NCI-H1436 (cell line): Measurements from ENCODE around the gene CNTN4.
A peak's percentile ranks its signal among the peaks of the same experiment; 100 is the strongest.
"Not testable (repeated sequence)": the region's sequence is repeated elsewhere in the genome, so short reads cannot be mapped to it uniquely, and the experiment has no call there.

Experiments used
- DNase-seq: peaks from one replicate; lab custom pipeline; 2025; lab: John Stamatoyannopoulos, UW

Gene CNTN4

GRCh38 chr3:2517500-2518172 lies 419.0 kb downstream of the CNTN4 start:
- DNase-seq, result peak; percentile 13

- no peak for DNase-seq
Observed at GRCh38 chr3:2523281-2523836, 424.7 kb downstream of the CNTN4 start.

GRCh38 chr3:2525968-2526367 lies 427.3 kb downstream of the CNTN4 start:
- no peak for DNase-seq

DNA sequence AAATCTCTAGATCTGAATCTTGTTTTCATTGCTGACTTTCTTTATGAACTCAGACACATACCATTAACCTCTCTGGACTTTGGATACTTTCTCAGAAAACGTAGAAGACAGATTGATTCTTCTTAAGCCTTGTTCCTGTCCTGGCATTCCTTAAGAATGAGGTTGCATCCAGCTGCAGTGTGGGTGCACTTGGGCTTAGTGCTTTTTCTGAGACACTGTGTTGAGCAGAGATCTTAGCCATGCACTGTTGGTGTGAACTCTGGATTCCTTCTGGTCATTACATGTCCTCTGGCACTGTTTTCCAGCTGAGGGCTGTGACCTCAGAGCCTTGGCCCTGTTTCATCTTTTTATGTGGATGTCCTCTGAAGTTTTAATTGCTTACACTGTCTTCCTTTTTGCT lies 428.3 kb downstream of the CNTN4 start:
- no peak for DNase-seq

GRCh38 chr3:2527328-2527727 lies 428.7 kb downstream of the CNTN4 start:
- not testable (repeated sequence) for DNase-seq

GRCh38 chr3:2534767-2535166 lies 436.1 kb downstream of the CNTN4 start:
- not testable (repeated sequence) for DNase-seq

- no peak for DNase-seq
Observed at GRCh38 chr3:2535206-2535605, 436.5 kb downstream of the CNTN4 start.

DNA sequence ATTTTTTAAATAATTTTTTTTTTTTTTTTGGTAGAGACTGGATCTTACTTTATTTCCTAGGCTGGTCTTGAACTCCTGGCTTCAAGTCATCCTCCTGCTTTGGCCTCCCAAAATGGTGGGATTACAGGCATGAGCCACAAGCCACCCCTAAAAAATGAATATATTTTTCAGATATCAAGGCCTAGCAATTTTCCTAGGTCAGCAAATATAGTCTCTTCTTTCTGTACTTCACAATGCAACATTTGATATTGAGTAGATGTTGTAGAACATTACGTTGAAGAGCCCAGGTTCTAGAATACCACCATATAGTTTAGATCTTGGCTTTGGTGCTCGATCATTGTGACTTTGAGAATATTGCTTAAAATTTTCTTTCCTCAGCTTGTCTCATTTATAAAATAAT lies 437.9 kb downstream of the CNTN4 start:
- no peak for DNase-seq

DNA sequence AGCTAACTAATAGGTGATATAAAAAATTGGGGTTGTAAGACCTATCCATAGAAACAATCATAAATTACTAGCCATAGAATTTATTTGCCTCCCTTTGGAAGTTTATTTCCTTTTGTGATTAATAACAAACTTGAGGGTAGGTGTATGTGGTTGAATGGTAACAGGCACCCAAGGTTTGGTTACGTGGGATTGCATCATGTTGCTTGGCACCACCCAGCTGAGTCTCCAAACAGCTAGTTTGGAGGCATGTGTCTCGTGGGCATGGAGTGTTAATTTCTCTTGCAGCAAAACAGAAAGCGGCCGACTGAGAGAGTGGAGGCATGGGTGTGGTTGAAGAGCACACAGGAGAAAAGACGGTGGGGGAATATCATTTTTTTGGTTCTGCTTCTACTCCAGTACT lies 441.4 kb downstream of the CNTN4 start:
- DNase-seq, result no peak

DNA sequence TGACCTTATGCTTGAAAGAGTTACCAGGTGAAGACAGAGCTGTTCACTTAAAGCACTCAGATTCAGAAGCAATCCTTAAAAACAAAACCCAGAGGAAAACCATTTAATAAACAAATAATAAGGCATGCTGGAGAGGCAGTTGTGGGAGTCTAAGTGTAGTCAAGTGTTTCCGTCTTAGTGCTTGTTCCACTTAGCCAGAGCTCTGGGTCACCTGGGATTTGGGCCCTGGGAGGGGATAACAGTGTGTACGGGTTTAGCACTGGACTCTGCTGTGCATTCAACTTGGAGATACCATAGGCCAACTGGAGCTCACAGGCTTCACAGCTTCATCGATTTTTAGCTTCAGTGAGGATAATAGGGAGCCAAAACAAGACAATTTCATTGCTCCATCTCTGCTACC lies 444.6 kb downstream of the CNTN4 start:
- DNase-seq, result peak; percentile 55

- no peak for DNase-seq
Observed at GRCh38 chr3:2544212-2544611, 445.5 kb downstream of the CNTN4 start.

DNA sequence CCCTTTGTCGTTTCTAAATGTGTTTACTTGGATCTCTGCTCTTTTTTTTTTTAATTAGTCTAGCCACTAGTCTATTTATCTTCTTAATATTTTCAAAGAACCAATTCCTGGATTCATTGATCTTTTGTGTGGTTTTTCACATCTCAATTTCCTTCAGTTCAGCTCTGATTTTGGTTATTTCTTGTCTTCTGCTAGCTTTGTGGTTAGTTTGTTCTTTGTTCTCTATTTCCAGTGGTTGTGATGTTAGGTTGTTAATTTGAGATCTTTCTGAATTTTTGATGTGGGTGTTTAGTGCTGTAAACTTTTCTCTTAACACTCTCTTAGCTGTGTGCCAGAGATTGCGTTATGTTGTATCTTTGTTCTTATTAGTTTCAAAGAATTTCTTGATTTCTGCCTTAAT lies 446.1 kb downstream of the CNTN4 start:
- DNase-seq, result no peak

- no peak for DNase-seq
Observed at GRCh38 chr3:2547049-2547448, 448.4 kb downstream of the CNTN4 start.

GRCh38 chr3:2554656-2555055 lies 456.0 kb downstream of the CNTN4 start:
- DNase-seq, result no peak

GRCh38 chr3:2558796-2559195 lies 460.1 kb downstream of the CNTN4 start:
- DNase-seq, result no peak

- DNase-seq, result no peak
Observed at GRCh38 chr3:2567451-2567850, 468.8 kb downstream of the CNTN4 start.

DNA sequence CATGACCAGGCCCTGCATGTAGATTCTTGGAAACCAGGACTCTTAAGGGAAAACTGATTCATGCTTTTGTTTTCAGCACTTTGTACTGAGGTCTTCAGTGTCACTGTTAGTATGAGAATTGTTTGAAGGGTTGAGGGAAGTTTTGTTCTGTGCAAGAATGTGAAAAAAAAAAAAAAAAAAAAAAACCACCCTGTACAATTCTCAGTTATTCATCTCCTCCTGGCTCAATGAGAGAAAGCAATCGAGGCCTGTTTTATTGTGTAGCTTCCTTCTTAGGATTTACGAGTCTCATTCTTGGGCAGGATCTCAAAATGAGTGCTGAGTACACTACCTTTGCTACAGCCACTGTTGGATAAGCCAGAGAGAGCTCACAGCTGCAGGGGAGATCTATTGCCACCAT lies 469.5 kb downstream of the CNTN4 start:
- DNase-seq, result no peak

GRCh38 chr3:2568929-2569328 lies 470.3 kb downstream of the CNTN4 start:
- no peak for DNase-seq

- no peak for DNase-seq
Observed at GRCh38 chr3:2577571-2577970, 478.9 kb downstream of the CNTN4 start.

DNA sequence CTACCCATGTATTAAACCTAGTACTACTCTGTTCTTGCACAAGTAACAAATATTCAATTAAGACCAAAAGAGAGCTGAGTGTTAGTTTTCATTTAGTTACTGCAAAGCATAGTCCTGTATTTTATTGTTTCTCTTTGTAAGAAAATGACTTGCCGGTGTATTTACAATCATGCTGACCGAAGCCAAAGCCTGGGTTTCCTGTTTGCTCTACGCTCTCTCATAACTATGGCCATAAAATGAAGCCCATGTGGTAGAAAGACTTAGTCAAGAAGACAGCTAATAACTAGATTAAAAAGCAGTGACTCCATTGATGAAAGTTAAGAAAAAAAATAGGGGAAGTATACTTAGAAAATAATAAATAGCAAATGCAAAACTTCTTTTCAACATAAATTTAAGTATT lies 479.9 kb downstream of the CNTN4 start:
- no peak for DNase-seq

GRCh38 chr3:2579206-2579605 lies 480.5 kb downstream of the CNTN4 start:
- no peak for DNase-seq

DNA sequence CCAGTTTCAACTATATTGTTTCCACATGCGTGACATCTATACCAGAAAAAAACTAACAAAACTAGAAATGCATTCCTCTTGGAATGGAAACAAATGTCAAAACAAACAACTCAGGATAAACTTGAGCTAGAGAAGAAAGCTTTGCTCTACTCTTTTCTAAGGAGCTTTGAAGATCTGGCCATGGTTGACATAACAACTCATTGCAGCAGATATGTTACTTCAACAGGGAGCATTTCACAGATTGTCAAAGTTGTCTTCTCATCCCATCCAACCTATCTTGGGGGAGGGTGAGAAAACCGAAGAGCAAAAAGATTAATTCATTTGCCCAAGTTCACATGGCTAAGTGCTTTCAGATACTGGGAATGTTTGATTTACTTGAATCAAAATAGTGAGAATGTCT lies 484.4 kb downstream of the CNTN4 start:
- no peak for DNase-seq

DNA sequence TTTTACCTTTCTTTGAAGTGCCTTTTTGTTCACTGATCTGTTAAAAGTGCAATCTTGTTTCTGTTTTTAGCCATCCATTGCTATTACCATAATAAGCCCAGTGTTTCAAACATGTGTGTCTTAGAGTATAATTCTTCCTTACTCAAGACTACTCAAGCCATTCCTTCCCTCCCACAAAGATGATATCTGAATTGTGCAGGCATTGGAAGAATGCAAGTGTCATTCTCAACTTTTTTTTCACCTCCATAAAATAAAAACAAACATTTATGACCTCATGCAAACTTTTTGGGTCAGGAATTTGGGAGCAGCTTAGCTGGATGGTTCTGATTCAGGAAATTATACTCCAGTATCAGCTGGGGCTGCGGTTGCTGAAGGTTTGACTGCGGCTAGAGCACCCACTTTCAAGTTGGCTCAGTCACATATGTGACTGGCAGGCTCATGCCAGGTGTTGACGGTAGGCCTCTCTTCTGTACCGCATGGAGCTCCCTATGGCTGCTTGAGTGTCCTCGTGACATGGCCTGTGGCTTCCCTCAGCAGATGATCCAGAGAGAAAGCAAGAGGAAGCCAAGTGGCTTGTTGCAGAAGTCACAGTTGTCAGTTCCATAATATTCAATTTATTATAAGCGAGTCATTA lies 490.8 kb downstream of the CNTN4 start:
- no peak for DNase-seq

DNA sequence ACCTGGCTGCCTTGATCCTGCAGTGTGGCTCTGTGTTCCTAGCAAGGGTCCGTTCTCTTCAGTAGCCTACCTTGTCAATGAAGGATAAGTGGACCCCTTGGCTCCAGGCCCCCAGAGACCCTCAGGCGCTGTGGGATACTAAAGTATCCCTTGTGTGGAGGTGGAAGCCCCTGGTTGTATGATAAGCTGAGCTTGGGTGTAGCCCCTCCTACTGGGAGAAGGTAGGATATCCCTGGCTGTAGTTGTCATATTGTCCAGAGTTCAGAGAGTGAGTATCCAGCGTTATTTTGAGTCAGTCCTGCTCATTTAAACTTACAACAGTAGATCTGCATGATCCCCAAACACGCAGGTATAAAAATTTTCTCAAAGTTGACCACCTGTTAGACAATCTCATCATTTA lies 496.8 kb downstream of the CNTN4 start:
- DNase-seq, result no peak
